ENCODE data around the gene TBXAS1.

TBXAS1 gene

DNA sequence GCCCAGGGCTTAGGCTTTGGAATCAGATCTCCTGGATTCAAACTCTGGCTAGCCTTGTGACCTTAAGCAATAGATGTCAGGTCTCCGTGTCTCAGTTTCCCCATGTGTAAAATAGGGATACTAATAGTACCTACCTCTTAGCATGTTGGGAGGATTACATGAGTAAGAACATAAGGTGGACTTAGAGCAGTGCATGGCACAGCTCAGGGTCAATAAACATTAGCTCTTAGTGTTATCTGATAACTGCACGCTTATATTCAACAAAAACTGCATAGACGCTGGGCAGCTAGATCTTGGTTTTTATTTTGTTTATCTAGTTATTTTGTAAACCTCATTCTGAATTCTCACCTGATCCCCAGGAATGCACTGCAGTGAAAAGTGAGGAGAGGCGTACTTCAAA is 17.2 kb downstream of the TBXAS1 start:
- no peak overlapping the region for H3K4me3 ChIP-seq (ENCODE audit: insufficient read depth in 1 of 2, low read depth in 1 of 2, low read length in 2 of 2)
- no peak overlapping the region for H3K14ac ChIP-seq (ENCODE audit: low read length in 2 of 2)
- no peak overlapping the region for H3K27ac ChIP-seq (ENCODE audit: low read length, poor library complexity, severe bottlenecking)
- H4K8ac ChIP-seq (ENCODE audit: low read length), result no peak overlapping the region
- no peak overlapping the region for H2AK5ac ChIP-seq (ENCODE audit: low read length, severe bottlenecking)
- H3K9ac ChIP-seq (ENCODE audit: low read length), result no peak overlapping the region
- no peak overlapping the region for H2BK15ac ChIP-seq (ENCODE audit: low read depth, poor library complexity, severe bottlenecking)
- H2BK120ac ChIP-seq (ENCODE audit: low read depth, low read length), result no peak overlapping the region
- 75% methylated on average over 1 of the region's 4 CpGs for WGBS
- H3K79me1 ChIP-seq (replicated peaks; ENCODE audit: low read length, poor library complexity, severe bottlenecking), result peaks cover 15% of the 10 kb centered on the region
- H2BK12ac ChIP-seq (ENCODE audit: low read length in 2 of 2), result no peak overlapping the region
- DNase-seq, result no peak
- no peaks in the 10 kb centered on the region for H3K36me3 ChIP-seq (ENCODE audit: control insufficient read depth in 1 of 2, insufficient read depth in 2 of 2, low read depth in 1 of 2, low read length in 2 of 2)
- no peak overlapping the region for H3K23ac ChIP-seq (ENCODE audit: low read length in 2 of 2)
- H4K91ac ChIP-seq (ENCODE audit: low read length), result no peak overlapping the region
- H2BK5ac ChIP-seq (ENCODE audit: low read depth, low read length, poor library complexity, severe bottlenecking), result no peak overlapping the region
- H3K9me3 ChIP-seq (ENCODE audit: control insufficient read depth, low read length), result peaks cover 3% of the 10 kb centered on the region
- no peak overlapping the region for H3K18ac ChIP-seq (ENCODE audit: low read depth in 1 of 2, low read length in 2 of 2)
- no peak overlapping the region for H3K4me2 ChIP-seq (ENCODE audit: low read length, poor library complexity, severe bottlenecking)
- H3K27me3 ChIP-seq (ENCODE audit: control insufficient read depth in 1 of 2, insufficient read depth in 1 of 2, low read length in 2 of 2), result peaks cover 0 to 15% of the 10 kb centered on the region in 2 experiments
- H3K4ac ChIP-seq (ENCODE audit: low read depth in 1 of 2, low read length in 2 of 2), result no peak overlapping the region
- peaks cover 5% of the 10 kb centered on the region for H3K4me1 ChIP-seq (ENCODE audit: control insufficient read depth, insufficient read depth, low read depth, low read length)
- H2AFZ ChIP-seq (ENCODE audit: low read depth, low read length), result no peak overlapping the region

DNA sequence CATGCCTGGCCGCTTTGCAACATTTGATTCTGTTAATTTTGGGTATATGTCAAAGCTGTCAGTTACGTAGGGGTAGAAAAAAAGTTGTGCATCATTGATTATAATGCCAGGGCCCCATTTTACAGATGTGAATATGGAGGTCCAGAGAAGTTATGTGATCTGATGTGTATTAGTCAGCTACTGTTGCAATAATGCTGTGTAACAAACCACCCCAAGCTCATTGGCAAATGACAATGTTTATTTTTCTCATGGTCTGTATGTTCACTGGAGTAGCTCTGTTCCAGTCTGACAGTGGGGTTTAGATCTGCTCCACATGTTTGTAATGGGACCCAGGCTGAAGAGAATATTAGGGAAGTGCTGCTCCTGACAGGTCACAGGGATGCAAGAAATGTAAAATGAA is 19.2 kb downstream of the TBXAS1 start:
- H2BK15ac ChIP-seq (ENCODE audit: low read depth, poor library complexity, severe bottlenecking), result no peak overlapping the region
- no peak overlapping the region for H3K4me2 ChIP-seq (ENCODE audit: low read length, poor library complexity, severe bottlenecking)
- WGBS, result 92% methylated on average over 2 of the region's 2 CpGs
- H2BK5ac ChIP-seq (ENCODE audit: low read depth, low read length, poor library complexity, severe bottlenecking), result no peak overlapping the region
- H3K27me3 ChIP-seq (ENCODE audit: control insufficient read depth in 1 of 2, insufficient read depth in 1 of 2, low read length in 2 of 2), result peaks cover 0 to 15% of the 10 kb centered on the region in 2 experiments
- no peak for DNase-seq
- no peak overlapping the region for H3K9ac ChIP-seq (ENCODE audit: low read length)
- H3K18ac ChIP-seq (ENCODE audit: low read depth in 1 of 2, low read length in 2 of 2), result no peak overlapping the region
- H2AFZ ChIP-seq (ENCODE audit: low read depth, low read length), result no peak overlapping the region
- H3K14ac ChIP-seq (ENCODE audit: low read length in 2 of 2), result no peak overlapping the region
- H4K8ac ChIP-seq (ENCODE audit: low read length), result no peak overlapping the region
- no peak overlapping the region for H3K23ac ChIP-seq (ENCODE audit: low read length in 2 of 2)
- no peak overlapping the region for H2BK120ac ChIP-seq (ENCODE audit: low read depth, low read length)
- H3K79me1 ChIP-seq (replicated peaks; ENCODE audit: low read length, poor library complexity, severe bottlenecking), result peaks cover 8% of the 10 kb centered on the region
- H3K36me3 ChIP-seq (ENCODE audit: control insufficient read depth in 1 of 2, insufficient read depth in 2 of 2, low read depth in 1 of 2, low read length in 2 of 2), result no peaks in the 10 kb centered on the region
- H3K4me1 ChIP-seq (ENCODE audit: control insufficient read depth, insufficient read depth, low read depth, low read length), result no peaks in the 10 kb centered on the region
- no peak overlapping the region for H3K4me3 ChIP-seq (ENCODE audit: insufficient read depth in 1 of 2, low read depth in 1 of 2, low read length in 2 of 2)
- H2AK5ac ChIP-seq (ENCODE audit: low read length, severe bottlenecking), result no peak overlapping the region
- H3K9me3 ChIP-seq (ENCODE audit: control insufficient read depth, low read length), result peaks cover 3% of the 10 kb centered on the region
- H4K91ac ChIP-seq (ENCODE audit: low read length), result no peak overlapping the region
- H3K4ac ChIP-seq (ENCODE audit: low read depth in 1 of 2, low read length in 2 of 2), result no peak overlapping the region
- H2BK12ac ChIP-seq (ENCODE audit: low read length in 2 of 2), result no peak overlapping the region
- H3K27ac ChIP-seq (ENCODE audit: low read length, poor library complexity, severe bottlenecking), result no peak overlapping the region

DNA sequence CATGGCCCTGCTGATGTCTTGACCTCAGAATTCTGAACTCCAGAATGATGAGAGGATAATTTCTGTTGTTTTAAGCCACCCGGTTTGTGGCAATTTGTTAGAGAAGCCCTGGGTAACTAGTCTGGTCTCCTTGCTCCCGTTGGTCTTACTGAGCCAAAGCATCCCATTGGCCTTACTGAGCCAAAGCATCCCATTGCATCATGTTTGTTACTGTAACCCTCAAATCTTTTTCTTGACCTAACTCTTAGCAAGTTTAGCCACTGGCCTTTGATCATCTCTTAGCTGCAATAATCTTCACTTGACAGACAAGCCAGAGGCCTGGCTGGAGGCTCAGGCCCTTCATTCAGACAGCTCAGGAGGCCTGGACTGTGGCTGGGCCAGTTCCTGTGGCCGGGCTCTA is 21.8 kb downstream of the TBXAS1 start:
- no peak overlapping the region for H2BK15ac ChIP-seq (ENCODE audit: low read depth, poor library complexity, severe bottlenecking)
- DNase-seq, result no peak
- WGBS, result 67% methylated on average over 2 of the region's 3 CpGs
- no peak overlapping the region for H2BK120ac ChIP-seq (ENCODE audit: low read depth, low read length)
- no peak overlapping the region for H2AFZ ChIP-seq (ENCODE audit: low read depth, low read length)
- H3K23ac ChIP-seq (ENCODE audit: low read length in 2 of 2), result no peak overlapping the region
- peaks cover 2% of the 10 kb centered on the region for H3K4me1 ChIP-seq (ENCODE audit: control insufficient read depth, insufficient read depth, low read depth, low read length)
- H4K91ac ChIP-seq (ENCODE audit: low read length), result no peak overlapping the region
- no peak overlapping the region for H3K4me3 ChIP-seq (ENCODE audit: insufficient read depth in 1 of 2, low read depth in 1 of 2, low read length in 2 of 2)
- H2BK12ac ChIP-seq (ENCODE audit: low read length in 2 of 2), result peak overlapping the region in 1 of 2 experiments; percentile 32
- H3K9ac ChIP-seq (ENCODE audit: low read length), result no peak overlapping the region
- no peak overlapping the region for H2BK5ac ChIP-seq (ENCODE audit: low read depth, low read length, poor library complexity, severe bottlenecking)
- H2AK5ac ChIP-seq (ENCODE audit: low read length, severe bottlenecking), result no peak overlapping the region
- no peak overlapping the region for H3K4me2 ChIP-seq (ENCODE audit: low read length, poor library complexity, severe bottlenecking)
- H3K14ac ChIP-seq (ENCODE audit: low read length in 2 of 2), result no peak overlapping the region
- no peaks in the 10 kb centered on the region for H3K36me3 ChIP-seq (ENCODE audit: control insufficient read depth in 1 of 2, insufficient read depth in 2 of 2, low read depth in 1 of 2, low read length in 2 of 2)
- H3K9me3 ChIP-seq (ENCODE audit: control insufficient read depth, low read length), result peaks cover 3% of the 10 kb centered on the region
- H3K79me1 ChIP-seq (replicated peaks; ENCODE audit: low read length, poor library complexity, severe bottlenecking), result peaks cover 3% of the 10 kb centered on the region
- H3K27me3 ChIP-seq (ENCODE audit: control insufficient read depth in 1 of 2, insufficient read depth in 1 of 2, low read length in 2 of 2), result no peaks in the 10 kb centered on the region
- H3K27ac ChIP-seq (ENCODE audit: low read length, poor library complexity, severe bottlenecking), result no peak overlapping the region
- H3K18ac ChIP-seq (ENCODE audit: low read depth in 1 of 2, low read length in 2 of 2), result no peak overlapping the region
- H3K4ac ChIP-seq (ENCODE audit: low read depth in 1 of 2, low read length in 2 of 2), result no peak overlapping the region
- H4K8ac ChIP-seq (ENCODE audit: low read length), result no peak overlapping the region

DNA sequence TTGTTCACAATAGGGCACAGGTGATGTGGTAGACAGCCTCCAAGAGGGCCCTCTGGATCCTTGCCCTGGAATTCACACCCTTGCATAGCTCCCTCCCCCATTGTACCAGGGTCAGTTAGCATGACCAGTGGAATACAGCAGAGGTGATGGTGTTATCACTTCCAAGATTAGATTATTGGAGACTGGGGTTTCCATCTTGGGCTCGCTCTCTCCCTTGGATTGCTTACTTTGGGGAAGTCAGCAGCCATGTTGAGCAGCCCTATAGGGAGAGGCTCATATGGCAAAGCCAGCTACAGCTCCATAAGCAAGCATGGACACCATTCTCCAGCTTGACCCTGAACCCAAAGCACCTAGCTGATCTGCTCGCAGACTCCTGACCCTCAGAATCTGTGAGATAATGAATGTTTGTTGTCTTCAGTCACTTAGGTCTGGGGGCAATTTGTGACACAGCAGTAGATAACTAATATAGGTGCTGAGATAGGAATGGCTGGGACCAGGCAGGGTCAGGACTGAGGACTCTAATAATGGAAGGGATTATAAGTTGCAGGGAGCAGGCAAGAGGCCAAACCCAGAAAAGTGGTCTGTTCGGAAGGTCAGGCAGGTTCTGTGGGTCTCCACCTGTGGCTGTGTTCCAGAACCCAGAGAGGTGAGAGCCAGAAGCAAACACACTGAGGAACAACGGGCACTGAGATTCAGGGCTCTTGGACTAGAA is 22.9 kb downstream of the TBXAS1 start:
- Histone ChIP-seq H3K23ac (ENCODE audit: low read length in 2 of 2) (no peak overlapping the region), H3K79me1 (replicated peaks; ENCODE audit: low read length, poor library complexity, severe bottlenecking) (peaks cover 3% of the 10 kb centered on the region), H2BK5ac (ENCODE audit: low read depth, low read length, poor library complexity, severe bottlenecking) (no peak overlapping the region), H2AFZ (ENCODE audit: low read depth, low read length) (no peak overlapping the region), H3K4me1 (ENCODE audit: control insufficient read depth, insufficient read depth, low read depth, low read length) (peaks cover 2% of the 10 kb centered on the region), H3K4ac (ENCODE audit: low read depth in 1 of 2, low read length in 2 of 2) (no peak overlapping the region), H2AK5ac (ENCODE audit: low read length, severe bottlenecking) (no peak overlapping the region), H3K4me3 (ENCODE audit: insufficient read depth in 1 of 2, low read depth in 1 of 2, low read length in 2 of 2) (no peak overlapping the region), H3K27ac (ENCODE audit: low read length, poor library complexity, severe bottlenecking) (no peak overlapping the region), H2BK120ac (ENCODE audit: low read depth, low read length) (no peak overlapping the region), H3K9ac (ENCODE audit: low read length) (no peak overlapping the region), H3K9me3 (ENCODE audit: control insufficient read depth, low read length) (peaks cover 3% of the 10 kb centered on the region), H4K91ac (ENCODE audit: low read length) (peak overlapping the region; percentile 74), H3K36me3 (ENCODE audit: control insufficient read depth in 1 of 2, insufficient read depth in 2 of 2, low read depth in 1 of 2, low read length in 2 of 2) (no peaks in the 10 kb centered on the region), H2BK15ac (ENCODE audit: low read depth, poor library complexity, severe bottlenecking) (no peak overlapping the region), H3K4me2 (ENCODE audit: low read length, poor library complexity, severe bottlenecking) (no peak overlapping the region), H2BK12ac (ENCODE audit: low read length in 2 of 2) (no peak overlapping the region), H3K14ac (ENCODE audit: low read length in 2 of 2) (no peak overlapping the region), H4K8ac (ENCODE audit: low read length) (no peak overlapping the region), H3K27me3 (ENCODE audit: control insufficient read depth in 1 of 2, insufficient read depth in 1 of 2, low read length in 2 of 2) (no peaks in the 10 kb centered on the region), H3K18ac (ENCODE audit: low read depth in 1 of 2, low read length in 2 of 2) (peak overlapping the region in 1 of 2 experiments; percentile 46)
- DNase-seq, result no peak
- WGBS, result 84% methylated on average over 3 of the region's 4 CpGs

Measured in mesenchymal stem cell (in vitro differentiated cells and primary cell).